Thyroid gland (tissue), 4 donors: ENCODE measurements around the gene MAGT1.

ENCODE experiments used
- CTCF ChIP-seq, 6 experiments: fragments of 200-600 bp in 3 of 6; fragments of 450-650 bp in 3 of 6; sonication (generic) in 3 of 6; IDR thresholded peaks; one replicate each; pipeline ENCODE4 v1.5.1; 2016 to 2019; ENCODE audit warnings: antibody characterized with exemption in 6 of 6, mild to moderate bottlenecking in 2 of 6, inconsistent platforms in 1 of 6, moderate library complexity in 1 of 6
- POLR2A ChIP-seq, 2 donors: fragments of 450-650 bp; IDR thresholded peaks; one replicate each; pipeline ENCODE4 v1.6.1; 2017; ENCODE audit warnings: antibody characterized with exemption in 2 of 2, mild to moderate bottlenecking in 2 of 2, moderate library complexity in 1 of 2

GRCh38 chrX:77776659-77777058 is 118.6 kb downstream of the MAGT1 start:
- no peak for TF ChIP-seq POLR2A (IDR thresholded peaks at IDR 0.05)
- TF ChIP-seq CTCF (IDR thresholded peaks at IDR 0.05) = no peak
